Measurements from ENCODE around the gene SERGEF.

DNA sequence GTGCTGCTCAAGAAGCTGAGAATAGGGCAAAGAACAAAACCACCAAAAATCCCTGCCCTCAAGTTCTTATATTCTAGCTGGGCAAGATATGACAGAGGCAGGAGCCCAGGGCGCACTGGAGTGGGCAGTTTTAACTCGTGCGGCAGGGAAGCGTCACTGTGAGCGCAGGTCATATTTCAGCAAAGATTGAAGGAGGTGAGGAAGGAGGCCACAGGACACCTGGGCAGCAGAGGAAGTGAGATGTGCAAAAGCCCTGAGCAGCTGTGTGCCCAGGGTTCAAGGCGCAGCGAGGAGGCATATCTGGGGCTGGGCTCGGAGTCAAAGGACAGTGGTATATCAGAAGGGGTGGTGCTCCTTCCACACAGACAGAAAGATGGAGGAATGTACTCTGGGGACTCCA, 264.8 kb downstream of the SERGEF start:
- TF ChIP-seq POLR2AphosphoS5 (IDR thresholded peaks at IDR 0.05): no peak
- TF ChIP-seq, protein P1, sequence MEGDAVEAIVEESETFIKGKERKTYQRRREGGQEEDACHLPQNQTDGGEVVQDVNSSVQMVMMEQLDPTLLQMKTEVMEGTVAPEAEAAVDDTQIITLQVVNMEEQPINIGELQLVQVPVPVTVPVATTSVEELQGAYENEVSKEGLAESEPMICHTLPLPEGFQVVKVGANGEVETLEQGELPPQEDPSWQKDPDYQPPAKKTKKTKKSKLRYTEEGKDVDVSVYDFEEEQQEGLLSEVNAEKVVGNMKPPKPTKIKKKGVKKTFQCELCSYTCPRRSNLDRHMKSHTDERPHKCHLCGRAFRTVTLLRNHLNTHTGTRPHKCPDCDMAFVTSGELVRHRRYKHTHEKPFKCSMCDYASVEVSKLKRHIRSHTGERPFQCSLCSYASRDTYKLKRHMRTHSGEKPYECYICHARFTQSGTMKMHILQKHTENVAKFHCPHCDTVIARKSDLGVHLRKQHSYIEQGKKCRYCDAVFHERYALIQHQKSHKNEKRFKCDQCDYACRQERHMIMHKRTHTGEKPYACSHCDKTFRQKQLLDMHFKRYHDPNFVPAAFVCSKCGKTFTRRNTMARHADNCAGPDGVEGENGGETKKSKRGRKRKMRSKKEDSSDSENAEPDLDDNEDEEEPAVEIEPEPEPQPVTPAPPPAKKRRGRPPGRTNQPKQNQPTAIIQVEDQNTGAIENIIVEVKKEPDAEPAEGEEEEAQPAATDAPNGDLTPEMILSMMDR (IDR thresholded peaks at IDR 0.05 in 8 of 11, conservative IDR thresholded peaks at IDR 0.05 in 3 of 11): no peak

Data from spleen (tissue), 7 donors.